ENCODE results near the gene NYNRIN. TPM values are rescaled to one million over a fixed set of nuclear protein-coding genes. Genes with fewer than 3 reads are reported as not detected.

The NYNRIN gene
- total and polyA plus RNA-seq, 10 of the 15 experiments (the other 5 are each of a cell fraction or from before 2014, with no cell fraction given), result under 0.01 to 0.15 (median 0.01) TPM; not detected in 5

- no peak for TF ChIP-seq IRF3 (IDR thresholded peaks at IDR 0.05)
- no peak for TF ChIP-seq RAD51 (IDR thresholded peaks at IDR 0.05)
- TF ChIP-seq SMAD1 (IDR thresholded peaks at IDR 0.05; ENCODE audit: low read depth, partially characterized antibody), result peak; percentile 64
- TF ChIP-seq ATF2 (IDR thresholded peaks at IDR 0.05; ENCODE audit: low read length), result no peak
- no peak for TF ChIP-seq PRDM15 (CRISPR knock-in tag; IDR thresholded peaks at IDR 0.05)
- TF ChIP-seq TBL1XR1 (IDR thresholded peaks at IDR 0.05; ENCODE audit: low read depth, low read length), result no peak
- TF ChIP-seq TCF3 (IDR thresholded peaks at IDR 0.05; ENCODE audit: borderline replicate concordance, insufficient read depth, low read depth, low read length), result no peak; the same call in 1 of the 2 replicates
- TF ChIP-seq RBBP5 (conservative IDR thresholded peaks at IDR 0.05), result no peak
- TF ChIP-seq MXI1 (IDR thresholded peaks at IDR 0.05; ENCODE audit: low read depth, low read length), result no peak
- no peak for TF ChIP-seq SUPT20H (IDR thresholded peaks at IDR 0.05; ENCODE audit: borderline replicate concordance, control insufficient read depth, low read depth, low read length)
- TF ChIP-seq POLR2AphosphoS2 (IDR thresholded peaks at IDR 0.05; ENCODE audit: low read depth, low read length), result peak; percentile 81; the same call in 1 of the 2 replicates
- no peak for TF ChIP-seq CTCF (IDR thresholded peaks at IDR 0.05 in 2 of 3, conservative IDR thresholded peaks at IDR 0.05 in 1 of 3; ENCODE audit: control insufficient read depth in 2 of 3, extremely low read depth in 1 of 3, insufficient read depth in 1 of 3, low read depth in 3 of 3, low read length in 3 of 3)
- 0 out of 2 replicates have a peak, but pooled peaks have one; percentile 65 for TF ChIP-seq STAT1 (conservative IDR thresholded peaks at IDR 0.05)
- peak; percentile 68; the same call in 1 of the 2 replicates for TF ChIP-seq CREB1 (IDR thresholded peaks at IDR 0.05; ENCODE audit: low read depth)
- TF ChIP-seq BRCA1 (IDR thresholded peaks at IDR 0.05; ENCODE audit: low read depth, low read length), result no peak
- TF ChIP-seq PML (IDR thresholded peaks at IDR 0.05; ENCODE audit: low read length), result peak; percentile 86
- no peak for TF ChIP-seq RAD21 (IDR thresholded peaks at IDR 0.05; ENCODE audit: insufficient read depth, low read depth, low read length)
- TF ChIP-seq E2F8 (IDR thresholded peaks at IDR 0.05; ENCODE audit: low read depth, partially characterized antibody), result no peak
Observed at GRCh38 chr14:24429395-24430142, 30.8 kb downstream of the NYNRIN start, which contains the start of the genes CBLN3 and KHNYN (continued).
